Esophagus squamous epithelium (tissue), 5 donors: ENCODE measurements around the gene TBC1D32. TPM values are rescaled to one million over a fixed set of nuclear protein-coding genes. Genes with fewer than 3 reads are reported as not detected.
A peak's percentile ranks its signal among the peaks of the same experiment; 100 is the strongest.
"Not testable (repeated sequence)": the region's sequence is repeated elsewhere in the genome, so short reads cannot be mapped to it uniquely, and the experiment has no call there.

Source experiments
- DNase-seq: peaks from one replicate; lab custom pipeline; 2025; lab: John Stamatoyannopoulos, UW
- H3K27ac ChIP-seq, 4 donors: fragments of 200-600 bp; sonication (generic); one replicate each; pipeline ENCODE4 v1.5.1; 2016 to 2019; ENCODE audit warnings: mild to moderate bottlenecking in 1 of 4
- H3K27me3 ChIP-seq, 4 donors: fragments of 200-600 bp; sonication (generic); 1 replicate in 3 of 4; 2 replicates in 1 of 4; pipeline versions ENCODE4 v1.5.1 to v1.6.0; 2017 to 2021; ENCODE audit warnings: antibody characterized with exemption in 1 of 4
- H3K36me3 ChIP-seq, 3 donors: fragments of 200-600 bp; sonication (generic); one replicate each; pipeline ENCODE4 v1.5.1; 2016 to 2019
- H3K4me1 ChIP-seq, 3 donors: fragments of 200-600 bp; sonication (generic); one replicate each; pipeline ENCODE4 v1.5.1; 2017 to 2019
- H3K4me3 ChIP-seq, 4 donors: fragments of 200-600 bp; sonication (generic); 1 replicate in 3 of 4; 2 replicates in 1 of 4; pipeline ENCODE4 v1.5.1; 2016 to 2019; ENCODE audit warnings: mild to moderate bottlenecking in 2 of 4, moderate library complexity in 1 of 4
- H3K9me3 ChIP-seq, 3 donors: fragments of 200-600 bp; sonication (generic); one replicate each; pipeline ENCODE4 v1.5.1; 2016 to 2019
- POLR2A ChIP-seq, 4 donors: fragments of 450-650 bp; IDR thresholded peaks; one replicate each; pipeline ENCODE4 v1.6.1; 2017; ENCODE audit warnings: antibody characterized with exemption in 4 of 4, mild to moderate bottlenecking in 4 of 4, moderate library complexity in 3 of 4
- WGBS, 2 donors: methylation state at CpG; one replicate each; pipeline ENCODE4 v1.1.5; 2018; 5-methylcytosine and 5-hydroxymethylcytosine counted together
- intact Hi-C: fragments of 100-400 bp; cut with DNase I; formaldehyde crosslinking; loops from one replicate; pipeline ENCODE4 v1.15.0; 2022
- total RNA-seq, 4 donors: library from RNA; depleted of rRNA; stranded (reverse); fragments of >200 nt; gene quantifications; one replicate each; pipeline ENCODE4 v1.1.0, GENCODE V29; 2016
- TF ChIP-seq, protein P1 (sequence below), 6 experiments: fragments of 450-650 bp in 4 of 6; fragments of 200-600 bp in 2 of 6; sonication (generic) in 2 of 6; IDR thresholded peaks; one replicate each; pipeline ENCODE4 v1.5.1; 2016 to 2019; ENCODE audit warnings: antibody characterized with exemption in 6 of 6, mild to moderate bottlenecking in 4 of 6, moderate library complexity in 4 of 6
- donor health status: DM: yes; HTN: yes; CAD: no.

TBC1D32 gene
- total RNA-seq, 4 donors from 2014 or later = 2.2 to 6.5 (median 3.8) TPM

DNA sequence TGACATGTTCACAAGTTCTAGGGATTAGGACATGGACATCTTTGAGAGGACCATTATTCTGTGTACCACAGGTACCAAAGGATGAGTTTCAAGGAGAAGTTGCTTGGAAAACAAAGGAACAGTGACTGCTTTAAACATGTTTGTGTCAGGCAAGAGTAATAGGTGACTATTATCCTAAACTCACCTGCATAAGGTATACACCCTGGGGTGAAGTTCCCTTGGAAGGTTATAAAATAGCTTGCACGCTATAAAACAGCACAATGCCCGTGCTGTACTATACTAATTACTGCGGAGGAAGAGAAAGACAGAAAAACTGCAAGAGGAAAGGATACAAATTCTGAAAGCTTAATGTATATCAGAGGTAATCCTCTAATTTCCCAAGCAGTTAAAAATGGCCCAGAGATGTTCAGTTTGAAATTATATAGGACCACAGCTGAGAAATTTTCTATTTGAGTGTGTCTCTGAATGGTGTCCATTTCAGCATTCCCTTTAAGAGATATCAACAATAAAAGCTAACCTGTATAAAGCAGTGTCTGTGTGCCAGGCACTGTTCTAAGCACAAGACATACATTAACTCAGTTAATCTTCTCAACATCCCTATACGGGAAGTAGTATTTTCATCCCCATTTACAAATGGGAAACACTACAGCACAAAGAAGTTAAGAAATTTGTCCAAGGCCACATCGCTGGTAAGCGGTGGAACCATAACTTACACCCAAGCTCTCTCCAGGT lies 19.7 kb downstream of the TBC1D32 start:
- Histone ChIP-seq H3K27me3 (no peaks in the 10 kb centered on the region), H3K4me3 (no peak overlapping the region), H3K4me1 (no peaks in the 10 kb centered on the region), H3K27ac (no peak overlapping the region), H3K9me3 (no peaks in the 10 kb centered on the region), H3K36me3 (no peaks in the 10 kb centered on the region)
- WGBS, 2 donors = 94 to 98% methylated on average over 6 of the region's 6 CpGs
- intact Hi-C loops = no loop called here
- TF ChIP-seq POLR2A (IDR thresholded peaks at IDR 0.05) = no peak
- TF ChIP-seq, protein P1, sequence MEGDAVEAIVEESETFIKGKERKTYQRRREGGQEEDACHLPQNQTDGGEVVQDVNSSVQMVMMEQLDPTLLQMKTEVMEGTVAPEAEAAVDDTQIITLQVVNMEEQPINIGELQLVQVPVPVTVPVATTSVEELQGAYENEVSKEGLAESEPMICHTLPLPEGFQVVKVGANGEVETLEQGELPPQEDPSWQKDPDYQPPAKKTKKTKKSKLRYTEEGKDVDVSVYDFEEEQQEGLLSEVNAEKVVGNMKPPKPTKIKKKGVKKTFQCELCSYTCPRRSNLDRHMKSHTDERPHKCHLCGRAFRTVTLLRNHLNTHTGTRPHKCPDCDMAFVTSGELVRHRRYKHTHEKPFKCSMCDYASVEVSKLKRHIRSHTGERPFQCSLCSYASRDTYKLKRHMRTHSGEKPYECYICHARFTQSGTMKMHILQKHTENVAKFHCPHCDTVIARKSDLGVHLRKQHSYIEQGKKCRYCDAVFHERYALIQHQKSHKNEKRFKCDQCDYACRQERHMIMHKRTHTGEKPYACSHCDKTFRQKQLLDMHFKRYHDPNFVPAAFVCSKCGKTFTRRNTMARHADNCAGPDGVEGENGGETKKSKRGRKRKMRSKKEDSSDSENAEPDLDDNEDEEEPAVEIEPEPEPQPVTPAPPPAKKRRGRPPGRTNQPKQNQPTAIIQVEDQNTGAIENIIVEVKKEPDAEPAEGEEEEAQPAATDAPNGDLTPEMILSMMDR (IDR thresholded peaks at IDR 0.05) = no peak
- DNase-seq = no peak

DNA sequence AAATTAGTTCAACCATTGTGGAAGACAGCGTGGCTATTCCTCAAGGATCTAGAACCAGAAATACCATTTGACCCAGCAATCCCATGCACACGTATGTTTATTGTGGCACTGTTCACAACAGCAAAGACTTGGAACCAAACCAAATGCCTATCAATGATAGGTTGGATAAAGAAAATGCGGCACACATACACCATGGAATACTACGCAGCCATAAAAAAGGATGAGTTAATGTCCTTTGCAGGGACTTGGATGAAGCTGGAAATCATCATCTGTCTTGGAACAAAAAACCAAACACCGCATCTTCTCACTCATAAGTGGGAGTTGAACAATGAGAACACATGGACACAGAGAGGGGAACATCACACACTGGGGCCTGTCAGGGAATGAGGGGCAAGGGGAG lies 22.5 kb downstream of the TBC1D32 start:
- H3K36me3 ChIP-seq, H3K9me3 ChIP-seq, H3K4me3 ChIP-seq, intact Hi-C loops, H3K27ac ChIP-seq, H3K4me1 ChIP-seq, DNase-seq, H3K27me3 ChIP-seq: not testable (repeated sequence)
- WGBS, 2 donors = 96 to 98% methylated on average over 5 of the region's 5 CpGs

DNA sequence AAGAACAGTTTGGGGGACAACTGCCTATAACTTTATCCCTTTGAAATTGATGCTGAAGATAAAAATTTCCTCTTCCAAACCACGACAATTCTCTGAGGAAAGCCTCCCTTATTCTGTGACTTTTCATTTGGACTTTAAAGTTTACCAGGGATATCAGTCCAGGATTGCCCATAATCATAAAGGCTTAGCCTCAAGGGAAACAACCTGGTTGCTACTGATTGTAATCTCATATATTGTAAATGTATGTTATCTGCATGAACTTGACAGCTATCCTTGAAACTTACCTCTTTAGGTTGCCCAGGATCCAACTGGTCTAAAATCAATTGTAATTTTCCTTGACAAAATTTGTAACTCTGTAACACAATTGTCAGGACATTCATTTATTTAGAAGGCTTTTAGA lies 23.8 kb downstream of the TBC1D32 start:
- no peak for DNase-seq
- Histone ChIP-seq H3K4me1 (no peaks in the 10 kb centered on the region), H3K4me3 (no peak overlapping the region), H3K9me3 (no peaks in the 10 kb centered on the region), H3K36me3 (no peaks in the 10 kb centered on the region), H3K27me3 (no peaks in the 10 kb centered on the region), H3K27ac (no peak overlapping the region)
- intact Hi-C loops = no loop called here
- 47 to 73% methylated on average over 1 of the region's 1 CpG for WGBS, 2 donors
- no peak for TF ChIP-seq POLR2A (IDR thresholded peaks at IDR 0.05)
- TF ChIP-seq, protein P1 (IDR thresholded peaks at IDR 0.05) = no peak

DNA sequence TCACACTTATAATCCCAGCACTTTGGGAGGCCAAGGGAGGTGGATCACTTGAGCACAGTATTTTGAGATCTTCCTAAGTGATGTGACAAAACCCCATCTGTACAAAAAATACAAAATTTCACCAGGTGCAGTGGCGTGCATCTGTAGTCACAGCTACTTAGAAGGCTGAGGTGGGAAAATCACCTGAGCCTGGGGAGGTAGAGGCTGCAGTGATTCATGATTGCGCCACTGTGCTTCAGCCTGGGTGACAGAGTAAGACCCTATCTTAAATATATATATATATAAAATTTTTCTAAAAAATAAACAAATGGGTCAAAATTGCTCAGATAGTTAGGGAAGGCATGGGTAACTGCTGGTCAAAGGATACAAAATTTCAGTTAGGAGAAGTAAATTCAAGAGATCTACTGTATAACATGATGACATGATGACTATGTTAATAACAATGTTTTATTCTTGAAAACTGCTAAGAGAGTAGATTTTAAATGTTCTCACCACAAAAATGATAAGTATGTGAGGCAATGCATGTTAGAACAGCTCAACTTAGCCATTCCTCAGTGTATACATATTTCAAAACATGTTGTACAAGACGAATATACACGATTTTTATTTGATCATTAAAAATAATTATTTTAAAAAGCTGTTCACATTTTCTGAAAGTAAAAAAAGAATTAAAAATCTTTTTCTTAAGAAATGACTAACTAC lies 24.4 kb downstream of the TBC1D32 start:
- no peak overlapping the region for H3K4me3 ChIP-seq
- no peaks in the 10 kb centered on the region for H3K36me3 ChIP-seq
- H3K4me1 ChIP-seq = no peaks in the 10 kb centered on the region
- no peaks in the 10 kb centered on the region for H3K9me3 ChIP-seq
- 63 to 71% methylated on average over 4 of the region's 4 CpGs for WGBS, 2 donors
- no peak overlapping the region for H3K27ac ChIP-seq
- TF ChIP-seq, protein P1 (IDR thresholded peaks at IDR 0.05) = no peak
- no peak for TF ChIP-seq POLR2A (IDR thresholded peaks at IDR 0.05)
- H3K27me3 ChIP-seq = no peaks in the 10 kb centered on the region
- no peak for DNase-seq
- intact Hi-C loops = no loop called here

DNA sequence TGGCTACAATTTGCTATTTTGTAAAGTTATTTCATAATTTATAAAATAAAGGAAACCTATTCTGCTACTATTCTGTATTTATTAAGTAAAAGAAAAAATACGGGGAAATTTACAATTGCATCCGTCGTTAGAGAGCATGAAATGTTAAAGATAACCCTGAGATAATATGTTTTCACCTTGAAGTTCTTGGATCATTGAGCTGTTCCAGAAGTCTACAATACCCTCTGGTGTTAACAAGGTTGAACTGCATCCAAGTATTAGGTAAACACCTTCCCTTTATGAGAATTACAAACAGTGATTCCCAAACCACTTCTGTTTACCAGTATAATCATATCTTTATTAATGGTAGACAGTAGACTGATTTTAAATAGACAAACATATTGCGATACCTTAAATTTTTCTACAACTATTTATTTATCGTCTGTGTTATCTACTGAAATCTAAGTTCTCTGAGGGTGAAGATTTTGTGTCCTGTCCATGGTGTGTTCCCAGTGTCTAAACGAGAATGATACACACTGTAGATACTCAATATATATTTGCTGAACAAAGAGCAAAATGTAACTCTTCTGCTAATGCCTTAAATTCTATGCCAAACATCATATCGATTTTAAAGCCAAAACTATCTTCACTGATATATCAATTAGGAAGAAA lies 28.2 kb downstream of the TBC1D32 start:
- H3K9me3 ChIP-seq = no peaks in the 10 kb centered on the region
- TF ChIP-seq POLR2A (IDR thresholded peaks at IDR 0.05) = no peak
- TF ChIP-seq, protein P1 (IDR thresholded peaks at IDR 0.05) = peak in 5 of 6 experiments; percentile 29 to 63 (median 49)
- intact Hi-C loops = no loop called here
- WGBS, 2 donors = 58 to 63% methylated on average over 7 of the region's 7 CpGs
- H3K27me3 ChIP-seq = no peaks in the 10 kb centered on the region
- no peak overlapping the region for H3K27ac ChIP-seq
- DNase-seq = no peak
- H3K4me3 ChIP-seq = no peak overlapping the region
- no peaks in the 10 kb centered on the region for H3K4me1 ChIP-seq
- peaks cover 0 to 3% (median 0%) of the 10 kb centered on the region in 3 donors for H3K36me3 ChIP-seq
